DMS 273 (cell line): ENCODE measurements around the gene GPSM3.
"Not testable (repeated sequence)": the region's sequence is repeated elsewhere in the genome, so short reads cannot be mapped to it uniquely, and the experiment has no call there.

ENCODE experiments used
- DNase-seq: peaks from one replicate; lab custom pipeline; 2025; ENCODE audit not compliant: unreplicated experiment; lab: John Stamatoyannopoulos, UW

The GPSM3 gene, protein sequence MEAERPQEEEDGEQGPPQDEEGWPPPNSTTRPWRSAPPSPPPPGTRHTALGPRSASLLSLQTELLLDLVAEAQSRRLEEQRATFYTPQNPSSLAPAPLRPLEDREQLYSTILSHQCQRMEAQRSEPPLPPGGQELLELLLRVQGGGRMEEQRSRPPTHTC

DNA sequence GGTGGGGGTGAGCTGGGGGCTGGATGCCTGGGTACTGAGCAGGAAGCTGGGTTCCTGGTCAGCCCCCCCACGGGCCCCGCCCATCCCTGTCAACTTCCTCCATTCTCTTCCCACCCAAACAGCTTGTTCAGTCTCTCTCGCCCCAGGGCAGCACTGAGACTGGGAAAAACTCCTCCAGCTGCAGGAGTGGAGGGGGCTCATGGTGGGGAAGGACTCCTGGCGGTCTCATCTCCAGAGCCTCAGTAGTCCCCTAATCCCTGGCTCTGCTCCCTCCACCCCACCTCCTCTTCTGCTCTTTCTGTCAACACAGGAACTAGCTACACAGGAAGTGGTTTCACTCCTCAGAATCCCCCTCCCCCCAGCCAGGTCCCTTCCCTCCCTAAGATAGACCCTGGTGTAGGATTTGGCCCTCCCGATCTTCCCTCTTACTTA lies at the start of gene GPSM3:
TSS of gene GPSM3 (minus strand) at position 36 of the 432 bp plus-strand sequence. CDS start 130 bp downstream, outside the sequence.
- no peak for DNase-seq

DNA sequence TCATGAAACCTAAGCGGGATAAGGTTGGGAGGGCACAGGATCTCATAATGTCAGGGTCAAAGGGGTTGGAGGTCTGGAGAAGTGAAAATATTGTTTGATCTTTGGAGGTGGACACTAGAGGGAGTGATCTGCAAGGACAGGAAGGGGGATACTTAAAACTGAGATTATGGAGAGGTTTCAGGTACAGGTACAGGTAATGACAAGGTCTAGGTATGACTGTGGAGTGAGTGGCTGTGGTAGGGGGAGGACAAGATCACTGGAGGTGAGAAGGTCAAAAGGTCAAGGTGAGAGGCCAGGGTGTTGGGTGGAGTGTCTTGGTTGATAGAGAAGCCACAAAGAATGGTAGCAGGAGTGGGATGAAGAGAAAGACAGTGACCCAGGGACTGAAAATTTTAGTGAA lies 48.2 kb upstream of the GPSM3 start:
- no peak for DNase-seq

DNA sequence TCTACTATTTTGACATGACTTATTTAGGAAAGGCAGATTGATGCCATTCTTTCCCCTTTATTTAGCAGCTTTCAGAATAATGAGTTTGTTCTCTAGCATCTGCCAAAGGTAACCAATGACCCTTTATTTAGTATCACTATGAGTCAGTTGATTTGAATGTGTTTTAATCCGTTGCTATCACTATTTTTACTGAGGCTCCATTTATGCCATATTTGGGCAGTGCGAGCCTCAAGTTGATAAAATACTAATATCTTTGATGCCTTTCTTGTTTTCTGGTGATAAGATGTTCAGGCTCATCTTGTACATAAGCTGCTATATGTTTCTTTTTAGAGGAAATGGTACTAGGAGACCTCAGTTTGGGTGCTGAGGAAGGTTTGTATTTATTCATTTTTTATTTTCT lies 47.0 kb upstream of the GPSM3 start:
- no peak for DNase-seq

DNA sequence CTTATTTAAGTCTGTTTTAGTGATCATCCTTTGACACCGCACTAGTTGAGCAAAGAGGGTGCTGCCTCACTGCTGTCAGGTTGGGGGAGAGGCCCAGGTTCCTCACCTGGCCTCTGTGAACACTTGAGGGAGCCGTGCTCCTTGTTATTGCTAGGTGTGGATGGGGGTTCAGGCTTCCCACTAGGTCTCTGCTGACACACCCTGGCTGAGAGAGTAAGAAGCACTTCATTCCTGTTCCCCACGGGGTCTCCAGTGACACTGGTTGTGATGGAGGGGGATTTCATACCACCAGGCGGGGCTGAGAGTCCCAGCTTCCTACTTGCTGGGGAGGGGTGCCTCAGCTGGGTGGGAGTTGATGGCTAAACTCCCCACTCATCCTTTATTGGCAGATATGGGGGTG lies 42.5 kb upstream of the GPSM3 start:
- DNase-seq, result peak; percentile 27

DNA sequence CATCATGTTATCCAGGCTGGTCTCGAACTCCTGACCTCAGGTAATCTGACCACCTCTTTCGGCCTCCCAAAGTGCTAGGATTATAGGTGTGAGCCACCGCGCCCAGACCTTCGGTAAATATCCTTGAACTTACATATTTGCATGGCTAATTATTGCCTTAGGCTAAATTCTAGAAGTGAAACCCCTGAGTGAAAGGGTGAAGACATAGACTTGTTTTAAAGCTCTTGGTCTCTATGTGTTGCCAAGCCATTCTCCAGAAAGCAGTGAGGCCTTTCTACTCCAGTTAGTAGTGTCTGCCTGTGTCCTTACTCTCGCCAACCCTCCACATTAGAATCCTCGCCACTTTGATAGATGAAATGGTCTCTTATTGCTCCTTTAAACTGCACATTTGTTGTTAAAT lies 34.0 kb upstream of the GPSM3 start:
- no peak for DNase-seq

DNA sequence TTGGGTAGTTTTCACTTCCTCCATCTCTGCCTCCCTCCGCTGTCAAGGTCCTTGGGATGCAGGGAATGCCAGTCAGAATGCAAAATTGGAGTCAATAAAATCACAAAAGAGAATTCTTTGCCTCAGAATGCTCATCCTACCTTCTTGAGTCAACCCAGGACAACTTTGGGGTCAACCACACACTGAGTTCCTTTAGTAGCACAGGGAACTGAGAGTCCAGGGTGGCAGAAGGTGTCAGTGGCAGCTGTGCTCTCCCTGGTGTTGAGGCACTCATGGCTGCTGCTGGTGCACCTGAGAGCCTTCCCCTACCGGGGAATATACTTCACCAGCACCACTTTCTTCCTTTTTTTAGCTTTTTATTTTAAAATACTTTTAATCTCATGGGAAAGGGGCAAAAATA lies 32.3 kb upstream of the GPSM3 start:
- no peak for DNase-seq

DNA sequence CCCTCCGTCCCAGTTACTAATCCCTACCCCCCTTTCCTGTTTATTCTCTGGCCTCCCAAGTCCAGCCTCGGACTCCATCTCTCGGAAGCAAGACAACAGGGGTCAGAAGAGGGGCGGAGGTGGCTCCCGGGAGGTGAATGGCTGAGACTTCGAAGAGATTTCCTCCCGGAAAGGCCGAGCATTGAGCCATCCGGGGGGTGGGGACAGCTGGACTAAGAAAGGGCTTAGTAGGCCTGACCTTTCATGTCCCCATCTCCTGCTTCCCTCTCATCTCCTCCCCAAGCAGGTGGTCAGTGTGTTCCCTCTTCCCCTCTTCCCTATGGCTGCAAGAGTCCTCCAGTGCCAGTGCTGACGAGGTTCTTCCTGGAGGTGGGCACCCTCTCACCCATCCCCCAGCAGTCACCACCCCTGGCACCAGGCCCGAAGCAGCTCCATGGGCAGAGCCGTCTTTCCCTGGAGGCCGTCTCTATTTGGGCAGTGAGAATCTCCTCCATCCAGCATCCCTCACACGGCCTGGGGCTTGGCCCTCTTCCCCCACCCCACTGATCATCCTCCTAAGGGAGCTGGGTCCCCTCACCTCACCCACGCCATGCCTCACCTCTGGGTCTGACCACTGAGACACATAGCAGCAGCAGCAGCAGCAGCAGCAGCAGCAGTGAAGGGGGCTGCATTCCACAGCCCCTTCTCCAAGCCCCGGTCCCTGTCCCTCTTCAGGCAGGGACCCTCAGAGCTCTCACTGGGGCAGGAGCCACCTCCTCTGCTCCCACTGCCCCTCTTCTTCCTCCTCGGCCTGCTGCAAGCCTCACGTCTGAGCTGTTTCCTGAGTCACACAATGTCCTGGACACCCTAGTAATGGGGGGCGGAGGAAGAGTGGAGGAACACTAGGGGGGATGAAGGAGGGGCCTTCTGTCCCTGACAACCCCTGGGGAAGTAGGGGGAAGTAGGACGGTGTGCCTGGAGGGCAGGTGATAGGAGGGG lies 31.1 kb upstream of the GPSM3 start, which contains the start of gene NOTCH4:
TSS of gene NOTCH4 (minus strand) at position 810 of the 978 bp plus-strand sequence. CDS start at position 671, 139 bp downstream.
- no peak for DNase-seq

DNA sequence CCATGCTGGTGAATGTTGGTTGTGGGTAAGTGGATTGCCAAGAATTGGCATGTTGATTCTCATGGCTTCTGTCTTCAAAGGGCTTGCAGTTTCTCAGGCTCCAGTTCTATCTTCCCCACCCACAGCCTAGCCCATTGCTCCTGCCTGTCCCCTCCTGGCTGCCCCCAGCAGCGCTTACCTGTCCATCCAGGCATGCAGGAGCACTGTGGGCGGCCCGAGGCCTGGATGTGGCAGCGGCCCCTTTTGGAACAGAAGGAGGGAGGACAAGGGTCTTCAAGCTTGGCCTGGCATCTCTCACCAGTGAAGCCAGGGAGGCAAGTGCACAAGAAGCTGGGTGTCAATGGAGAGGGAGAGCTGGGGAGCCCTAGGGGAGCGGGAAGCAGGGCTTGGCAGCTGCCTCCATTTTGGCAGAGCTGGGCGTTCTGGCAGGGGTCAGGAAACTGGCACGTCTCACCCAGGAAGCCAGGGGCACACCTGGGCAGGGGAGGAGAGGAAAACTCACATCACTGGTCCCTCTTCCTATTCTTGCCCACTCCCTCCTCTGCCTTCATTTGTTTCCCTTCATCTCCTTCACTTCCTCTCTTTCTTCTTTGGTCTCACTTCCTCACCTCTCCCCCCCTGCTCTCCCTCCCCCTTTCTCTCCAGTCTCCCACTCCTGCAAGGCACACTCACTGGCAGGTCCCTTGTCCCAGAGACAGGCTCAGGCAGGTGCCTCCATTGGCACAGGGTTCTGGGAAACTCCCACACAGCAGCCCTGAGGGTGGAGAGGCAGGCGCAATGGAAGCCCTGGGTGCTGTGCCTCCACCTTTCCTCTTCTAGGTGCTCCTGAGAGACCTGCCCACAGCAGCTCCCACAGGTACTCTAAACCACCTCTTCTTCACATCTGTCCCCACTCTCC lies 30.1 kb upstream of the GPSM3 start:
- no peak for DNase-seq

DNA sequence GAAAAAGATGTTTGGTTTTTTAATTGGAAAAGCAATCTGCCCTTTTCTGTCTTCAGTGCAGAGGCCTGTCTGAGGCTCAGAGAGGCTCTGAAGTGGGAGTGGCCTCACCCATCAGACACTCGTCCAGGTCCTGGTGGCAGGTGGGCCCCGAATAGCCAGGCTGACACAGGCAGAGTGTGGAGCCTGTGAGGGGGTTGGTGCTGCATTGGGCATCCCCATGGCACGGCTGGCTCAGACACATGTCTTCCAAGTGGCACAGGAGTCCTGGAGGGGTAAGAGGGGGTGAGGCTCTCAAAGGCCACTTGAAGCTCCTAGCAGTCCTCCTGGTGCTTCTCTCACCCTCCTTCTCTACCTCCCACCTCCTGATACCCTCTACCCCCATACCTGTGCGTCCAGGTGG lies 27.6 kb upstream of the GPSM3 start:
- no peak for DNase-seq

DNA sequence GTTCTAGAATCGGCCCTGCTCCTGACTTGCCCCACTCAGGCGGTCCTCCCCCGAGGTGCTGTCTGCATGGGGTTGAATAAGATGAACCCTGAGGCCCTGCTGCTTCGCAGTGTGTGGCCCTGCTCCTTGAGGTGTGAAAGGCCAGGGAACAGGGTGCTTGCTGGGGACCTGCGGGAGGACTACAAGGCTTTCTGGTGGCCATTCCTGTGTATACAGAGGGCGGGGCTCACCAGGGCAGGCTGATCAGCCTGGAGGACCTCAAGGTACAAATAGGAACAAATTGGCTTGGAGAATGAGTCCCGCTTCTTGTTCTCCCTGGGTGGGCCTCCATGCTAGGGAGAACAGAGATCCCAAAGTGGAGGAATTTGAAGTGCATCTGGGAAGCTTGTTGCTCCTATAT lies 25.7 kb upstream of the GPSM3 start:
- no peak for DNase-seq

DNA sequence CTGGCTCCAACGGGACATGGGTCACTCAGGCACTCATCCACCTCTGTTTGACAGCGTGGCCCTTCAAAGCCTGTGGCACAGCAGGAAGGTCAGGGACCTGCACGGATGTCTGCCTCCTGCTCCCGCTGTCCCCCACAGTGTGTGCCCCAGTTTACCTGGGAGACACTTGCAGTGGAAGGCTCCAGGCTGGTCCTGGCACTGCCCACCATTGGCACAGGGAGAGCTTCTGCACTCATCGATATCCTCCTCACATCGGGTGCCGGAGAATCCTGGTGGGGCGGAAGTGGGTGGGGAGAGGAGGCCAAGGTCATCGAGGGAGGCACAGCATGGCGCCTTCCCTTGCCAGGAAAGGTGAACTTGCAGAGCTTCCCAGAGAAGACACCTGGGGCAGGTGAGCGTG lies 24.6 kb upstream of the GPSM3 start:
- DNase-seq, result no peak

DNA sequence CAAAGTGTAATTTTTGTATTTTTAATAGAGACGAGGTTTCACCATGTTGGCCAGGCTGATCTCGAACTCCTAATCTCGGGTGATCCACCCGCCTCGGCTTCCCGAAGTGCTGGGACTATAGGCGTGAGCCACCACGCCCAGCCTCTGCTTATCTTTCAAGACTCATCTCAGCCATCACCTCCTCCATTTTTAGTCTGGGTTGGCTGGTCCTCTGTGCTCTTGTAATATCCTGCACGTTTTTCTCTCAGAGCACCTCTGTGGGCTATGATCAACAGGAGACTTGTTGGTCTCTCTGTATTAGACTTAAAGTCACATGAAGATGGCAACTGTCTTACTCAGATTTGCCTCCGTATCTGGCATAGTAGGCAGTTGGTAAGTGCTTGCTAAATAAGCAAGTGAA lies 23.8 kb upstream of the GPSM3 start:
- DNase-seq, result no peak

DNA sequence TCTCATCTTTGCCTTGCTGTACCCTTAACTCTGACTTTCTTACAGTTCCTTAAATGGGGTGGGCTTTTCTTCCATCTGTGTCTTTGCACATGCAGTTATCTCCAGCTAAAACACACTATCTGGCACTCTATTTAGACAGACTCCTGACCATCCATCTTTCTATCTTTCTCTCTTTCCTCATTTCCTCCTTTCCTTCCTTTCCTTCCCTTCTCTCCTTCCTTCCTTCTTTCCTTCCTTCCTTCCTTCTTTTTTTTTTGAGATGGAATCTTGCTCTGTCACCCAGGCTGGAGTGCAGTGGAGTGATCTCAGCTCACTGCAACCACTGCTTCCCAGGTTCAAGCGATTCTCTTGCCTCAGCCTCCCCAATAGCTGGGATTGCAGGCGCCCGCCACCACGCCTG lies 23.2 kb upstream of the GPSM3 start:
- DNase-seq, result no peak

DNA sequence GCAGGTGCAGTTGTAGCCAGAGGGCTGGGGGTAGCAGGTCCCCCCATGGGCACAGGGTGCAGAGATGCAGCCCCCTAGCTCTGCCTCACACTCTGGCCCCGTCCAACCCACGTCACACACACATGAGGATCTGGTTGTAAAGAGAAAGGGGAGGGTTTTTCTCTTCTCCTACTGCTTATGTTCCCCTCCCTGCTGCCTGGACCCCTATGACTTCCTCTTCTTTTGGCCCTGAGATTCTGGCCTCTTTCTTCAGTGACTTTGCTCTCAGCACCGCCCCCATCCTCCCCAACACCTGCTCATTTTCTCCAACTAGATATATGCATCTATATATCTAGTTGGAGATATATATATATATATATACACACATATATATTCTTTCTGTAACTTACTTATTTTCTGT lies 21.7 kb upstream of the GPSM3 start:
- DNase-seq, result no peak

DNA sequence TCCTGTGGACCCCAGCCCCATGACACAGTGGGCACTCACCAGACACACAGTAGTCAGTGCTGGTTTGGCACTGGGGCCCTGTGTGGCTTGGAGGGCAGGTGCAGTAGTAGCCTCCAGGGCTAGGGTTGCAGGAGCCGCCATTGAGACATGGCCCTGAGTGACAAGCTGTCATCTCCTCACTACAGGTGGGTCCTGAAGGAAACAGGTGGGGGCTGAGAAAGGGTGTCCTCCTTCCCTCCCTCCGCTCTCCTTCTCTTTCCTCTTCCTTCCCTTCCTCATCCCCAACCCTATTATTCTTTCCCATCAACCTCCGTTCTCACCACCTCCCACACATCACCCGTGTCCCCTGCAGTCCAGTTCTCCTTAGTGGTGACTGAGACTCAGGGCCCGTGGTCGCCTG lies 21.2 kb upstream of the GPSM3 start:
- no peak for DNase-seq

DNA sequence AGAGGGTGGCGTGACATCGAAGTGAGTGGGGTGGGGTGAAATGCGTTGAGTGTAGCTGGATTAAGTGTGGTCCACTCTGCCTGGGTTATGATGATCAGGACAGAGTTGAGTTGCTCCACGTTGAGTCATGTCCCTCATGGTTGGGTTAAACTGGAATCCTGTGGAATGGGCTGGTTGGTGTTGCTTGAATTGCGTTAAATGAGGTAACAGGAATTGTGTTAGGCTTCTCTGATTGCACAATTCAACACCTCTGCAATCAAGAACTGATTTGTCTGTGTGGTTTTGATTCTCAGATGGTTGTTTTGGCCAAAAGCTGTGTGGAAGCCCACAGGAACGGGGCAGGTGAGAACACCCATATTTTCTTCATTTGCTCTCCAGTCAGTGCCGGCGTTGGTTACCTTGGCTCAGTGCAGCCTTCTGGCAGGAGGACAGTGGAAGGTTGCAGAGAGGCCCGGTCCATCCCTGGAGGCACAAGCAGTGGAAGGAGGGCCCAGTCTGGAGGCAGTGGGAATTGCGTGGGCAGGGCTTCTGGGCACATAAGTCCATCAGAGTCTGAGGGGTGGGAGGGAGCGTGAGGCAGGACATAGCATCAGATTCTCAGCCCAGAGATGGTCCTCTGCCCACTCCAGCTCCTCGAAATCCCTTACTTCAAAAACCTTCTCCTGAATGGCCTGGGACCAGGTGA lies 19.8 kb upstream of the GPSM3 start:
- DNase-seq, result no peak

DNA sequence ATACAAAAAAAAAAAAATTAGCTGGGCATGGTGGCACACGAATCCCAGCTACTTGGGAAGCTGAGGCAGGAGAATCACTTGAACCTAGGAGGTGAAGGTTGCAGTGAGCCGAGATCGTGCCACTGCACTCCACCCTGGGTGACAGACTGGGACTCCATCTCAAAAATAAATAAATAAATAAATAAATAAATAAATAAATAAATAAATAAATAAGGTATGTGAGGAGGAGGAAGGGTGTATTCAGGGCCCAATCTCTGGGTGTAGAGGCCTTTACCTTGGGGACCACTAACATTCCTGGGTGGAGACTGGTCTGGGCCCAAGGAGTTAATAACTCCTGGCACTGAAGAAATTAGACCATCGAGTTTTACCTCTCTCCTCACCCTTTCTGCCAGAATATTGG lies 19.0 kb upstream of the GPSM3 start:
- not testable (repeated sequence) for DNase-seq

DNA sequence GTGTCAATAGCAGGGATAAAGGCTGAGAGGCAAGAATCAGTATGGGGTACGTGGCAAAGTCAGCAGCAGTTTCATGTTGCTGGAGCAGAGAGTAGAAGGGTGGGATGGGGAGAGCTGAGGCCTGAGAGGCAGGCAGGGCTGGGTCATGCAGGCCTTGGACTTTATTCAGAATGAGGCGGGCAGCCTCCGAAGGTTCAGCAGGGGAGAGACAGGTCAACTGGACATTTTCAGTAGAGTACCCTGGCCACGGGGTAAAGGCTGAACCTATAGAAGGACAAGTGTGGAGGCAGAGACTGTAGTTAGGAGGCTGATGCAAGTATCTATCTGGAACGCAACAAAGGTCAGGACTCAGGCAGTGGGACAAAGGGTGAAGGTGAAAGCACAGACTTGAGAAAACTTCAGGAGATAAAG lies 17.8 kb upstream of the GPSM3 start:
- no peak for DNase-seq

DNA sequence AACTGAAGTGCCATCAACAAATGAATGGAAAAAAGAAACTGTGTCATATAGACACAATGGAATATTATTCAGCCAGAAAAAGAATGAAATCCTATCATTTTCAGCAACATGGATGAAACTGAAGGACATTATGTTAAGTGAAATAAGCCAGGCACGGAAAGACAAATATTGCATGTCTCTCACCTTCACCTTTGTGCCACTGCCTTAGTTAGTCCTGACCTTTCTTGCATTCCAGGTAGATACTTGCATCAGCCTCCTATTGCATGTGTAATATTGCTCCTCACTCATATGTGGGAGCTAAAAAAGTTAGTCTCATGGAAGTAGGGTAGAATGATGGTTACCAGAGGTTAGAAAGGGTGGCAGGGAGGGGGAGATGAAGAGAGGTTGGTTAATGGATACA lies 16.6 kb upstream of the GPSM3 start:
- no peak for DNase-seq

DNA sequence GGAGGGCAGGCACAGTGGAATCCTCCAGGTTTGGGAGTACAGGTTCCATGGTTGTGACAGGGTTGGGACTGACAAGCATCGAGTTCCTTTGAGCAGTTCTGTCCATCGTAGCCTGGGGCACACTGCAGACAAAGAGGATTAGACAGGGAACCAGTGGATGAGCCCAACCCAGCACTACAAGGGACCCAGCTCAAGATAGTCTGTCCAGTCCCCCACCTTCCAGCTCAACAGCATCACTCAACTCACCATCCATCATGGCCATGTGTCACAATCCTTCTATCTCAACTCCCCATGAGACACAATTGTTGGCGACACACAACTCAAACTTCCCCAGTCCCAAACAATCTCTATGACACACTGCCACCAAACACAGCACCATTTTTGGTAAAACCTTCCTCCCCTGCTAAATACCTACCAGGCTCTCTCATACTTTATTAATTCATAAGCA lies 11.8 kb upstream of the GPSM3 start:
- no peak for DNase-seq
